HEK293T (cell line): ENCODE measurements around the gene CCDC102A.

Source experiments
- CTBP1 ChIP-seq: fragments of 450-650 bp; IDR thresholded peaks from 2 replicates; pipeline ENCODE4 v1.6.1; 2016; ENCODE audit warnings: borderline replicate concordance
- FOXK2 ChIP-seq: fragments of 450-650 bp; IDR thresholded peaks from 2 replicates; pipeline ENCODE4 v1.6.1; 2016; ENCODE audit warnings: mild to moderate bottlenecking
- FOXM1 ChIP-seq: fragments of 450-650 bp; IDR thresholded peaks from 2 replicates; pipeline ENCODE4 v1.6.1; 2017; ENCODE audit warnings: mild to moderate bottlenecking, borderline replicate concordance
- LEF1 ChIP-seq: fragments of 450-650 bp; IDR thresholded peaks from 2 replicates; pipeline ENCODE4 v1.6.1; 2017; ENCODE audit warnings: mild to moderate bottlenecking, borderline replicate concordance
- SP1 ChIP-seq: fragments of 450-650 bp; IDR thresholded peaks from 2 replicates; pipeline ENCODE4 v1.6.1; 2017
- SUZ12 ChIP-seq: fragments of 450-650 bp; IDR thresholded peaks from 2 replicates; pipeline ENCODE4 v1.6.1; 2016; ENCODE audit warnings: mild to moderate bottlenecking
- TARDBP ChIP-seq: fragments of 450-650 bp; IDR thresholded peaks from 2 replicates; pipeline ENCODE4 v1.6.1; 2016

GRCh38 chr16:57570301-57571070 is 34.1 kb upstream of the CCDC102A start:
- TF ChIP-seq FOXM1 (no peak), TARDBP (no peak), LEF1 (no peak), CTBP1 (no peak), SP1 (no peak), FOXK2 (no peak), SUZ12 (no peak)
